ENCODE results near the gene SSTR3.

- TF ChIP-seq EP300 (IDR thresholded peaks at IDR 0.05; ENCODE audit: low read depth): no peak
- TF ChIP-seq CTCF (IDR thresholded peaks at IDR 0.05): no peak
Measured at GRCh38 chr22:37223965-37224551, 11.8 kb upstream of the SSTR3 start.

All from transverse colon (tissue), 3 donors.